OCI-LY3 (cell line): Measurements from ENCODE around the gene KANSL1.
"Not testable (repeated sequence)": the region's sequence is repeated elsewhere in the genome, so short reads cannot be mapped to it uniquely, and the experiment has no call there.

Experiments
- H2AFZ ChIP-seq: fragments of 200-600, 300-600 bp; shearing (Covaris generic); 2 replicates; pipeline ENCODE4 v1.6.0; 2014; ENCODE audit warnings: antibody characterized with exemption, low read depth, low read length
- H3K27ac ChIP-seq: fragments of 200-600, 300-600 bp; sonication (generic); 2 replicates; pipeline ENCODE4 v1.5.1; 2014; ENCODE audit warnings: mild to moderate bottlenecking, low read length, moderate library complexity, mixed read lengths
- H3K27me3 ChIP-seq: fragments of 200-600, 300-600 bp; sonication (generic); 2 replicates; pipeline ENCODE4 v1.6.1; 2014; ENCODE audit warnings: low read depth, low read length, mixed read lengths
- H3K36me3 ChIP-seq: fragments of 200-600, 300-600 bp; sonication (generic); replicated peaks from 2 replicates; pipeline ENCODE3; 2014; ENCODE audit warnings: low read depth, low read length, mixed read lengths
- H3K4me1 ChIP-seq: fragments of 300-600, 200-600 bp; sonication (generic); 2 replicates; pipeline ENCODE4 v1.6.1; 2014; ENCODE audit warnings: low read length, mixed read lengths
- H3K4me2 ChIP-seq: fragments of 200-600, 300-600 bp; sonication (generic); 2 replicates; pipeline ENCODE4 v1.6.1; 2014; ENCODE audit warnings: low read length, mixed read lengths
- H3K4me3 ChIP-seq: fragments of 300-600, 200-600 bp; sonication (generic); 2 replicates; pipeline ENCODE4 v1.5.1; 2014; ENCODE audit warnings: antibody characterized with exemption, mild to moderate bottlenecking, low read length, moderate library complexity
- H3K79me2 ChIP-seq: fragments of 300-600, 200-600 bp; shearing (Covaris generic); 2 replicates; pipeline ENCODE4 v1.6.1; 2014; ENCODE audit warnings: mild to moderate bottlenecking, low read length, mixed read lengths
- H3K9ac ChIP-seq: fragments of 300-600, 200-600 bp; shearing (Covaris generic); 2 replicates; pipeline ENCODE4 v1.6.0; 2014; ENCODE audit warnings: mild to moderate bottlenecking, low read length, moderate library complexity
- H3K9me3 ChIP-seq: fragments of 200-600, 300-600 bp; shearing (Covaris generic); 2 replicates; pipeline ENCODE4 v1.6.1; 2014; ENCODE audit warnings: low read length, mixed read lengths; ENCODE audit not compliant: insufficient read depth
- H4K20me1 ChIP-seq: fragments of 200-600, 300-600 bp; sonication (generic); 2 replicates; pipeline ENCODE4 v1.6.1; 2016; ENCODE audit warnings: low read length, mixed read lengths; ENCODE audit not compliant: insufficient read depth
- EZH2phosphoT487 ChIP-seq: fragments of 200-600 bp; shearing (Covaris generic); IDR thresholded peaks from 2 replicates; pipeline ENCODE4 v1.6.1; 2018; ENCODE audit warnings: antibody characterized with exemption, mixed run types, low read depth
- TF ChIP-seq, protein P1 (sequence below): fragments of 200-600, 300-600 bp; sonication (generic); IDR thresholded peaks from 2 replicates; pipeline ENCODE4 v1.5.1; 2014; ENCODE audit warnings: antibody characterized with exemption, low read length, low read depth

The KANSL1 gene

DNA sequence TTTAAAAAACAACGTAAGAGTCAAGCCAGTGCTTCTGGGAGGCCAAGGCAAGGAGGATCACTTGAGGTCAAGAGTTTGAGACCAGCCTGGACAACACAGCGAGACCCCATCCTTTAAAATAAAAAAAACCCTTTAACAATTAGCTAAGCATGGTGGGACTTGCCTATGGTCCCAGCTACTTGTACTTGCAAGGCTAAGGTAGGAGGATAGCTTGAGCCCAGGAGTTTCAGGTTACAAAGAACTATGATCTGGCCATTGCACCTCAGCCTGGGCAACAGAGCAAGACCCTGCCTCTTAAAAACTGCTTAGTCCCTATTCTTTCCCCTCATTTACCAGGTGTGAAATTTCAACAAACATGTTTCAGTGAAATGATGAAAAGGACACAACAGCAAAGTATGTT lies 104.6 kb downstream of the KANSL1 start:
- Histone ChIP-seq H3K27me3 (no peaks in the 10 kb centered on the region), H3K79me2 (peaks cover 55% of the 10 kb centered on the region), H3K4me3 (no peak overlapping the region), H3K36me3 (peaks cover 3% of the 10 kb centered on the region), H3K9ac (no peak overlapping the region), H3K9me3 (no peaks in the 10 kb centered on the region), H3K4me2 (no peak overlapping the region), H3K27ac (no peak overlapping the region), H2AFZ (no peak overlapping the region), H3K4me1 (no peaks in the 10 kb centered on the region), H4K20me1 (peaks cover 55% of the 10 kb centered on the region)
- no peak for TF ChIP-seq EZH2phosphoT487
- TF ChIP-seq, protein P1, sequence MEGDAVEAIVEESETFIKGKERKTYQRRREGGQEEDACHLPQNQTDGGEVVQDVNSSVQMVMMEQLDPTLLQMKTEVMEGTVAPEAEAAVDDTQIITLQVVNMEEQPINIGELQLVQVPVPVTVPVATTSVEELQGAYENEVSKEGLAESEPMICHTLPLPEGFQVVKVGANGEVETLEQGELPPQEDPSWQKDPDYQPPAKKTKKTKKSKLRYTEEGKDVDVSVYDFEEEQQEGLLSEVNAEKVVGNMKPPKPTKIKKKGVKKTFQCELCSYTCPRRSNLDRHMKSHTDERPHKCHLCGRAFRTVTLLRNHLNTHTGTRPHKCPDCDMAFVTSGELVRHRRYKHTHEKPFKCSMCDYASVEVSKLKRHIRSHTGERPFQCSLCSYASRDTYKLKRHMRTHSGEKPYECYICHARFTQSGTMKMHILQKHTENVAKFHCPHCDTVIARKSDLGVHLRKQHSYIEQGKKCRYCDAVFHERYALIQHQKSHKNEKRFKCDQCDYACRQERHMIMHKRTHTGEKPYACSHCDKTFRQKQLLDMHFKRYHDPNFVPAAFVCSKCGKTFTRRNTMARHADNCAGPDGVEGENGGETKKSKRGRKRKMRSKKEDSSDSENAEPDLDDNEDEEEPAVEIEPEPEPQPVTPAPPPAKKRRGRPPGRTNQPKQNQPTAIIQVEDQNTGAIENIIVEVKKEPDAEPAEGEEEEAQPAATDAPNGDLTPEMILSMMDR, result no peak

DNA sequence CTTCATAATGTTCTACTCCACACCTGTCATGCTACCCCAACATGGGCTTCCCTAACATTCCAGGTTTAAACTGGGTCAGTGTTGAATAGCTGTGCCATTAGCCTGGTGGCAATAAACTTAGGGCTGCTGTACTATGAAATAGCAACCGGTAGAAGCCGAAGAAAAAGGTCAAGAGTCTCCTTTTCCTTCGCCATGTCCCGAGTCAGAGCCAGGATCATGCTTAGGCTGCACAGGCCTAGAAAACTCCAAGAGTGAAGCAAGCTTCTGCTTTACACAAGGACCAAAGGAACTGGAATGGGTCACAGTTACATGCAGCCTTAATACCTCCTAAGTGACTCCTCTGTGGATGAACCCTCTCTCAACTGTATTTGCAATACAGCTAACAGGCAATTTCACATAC lies 105.4 kb downstream of the KANSL1 start:
- not testable (repeated sequence) for H3K9ac ChIP-seq, H2AFZ ChIP-seq, H3K9me3 ChIP-seq, H3K4me3 ChIP-seq, H3K27ac ChIP-seq, H3K4me2 ChIP-seq, H3K27me3 ChIP-seq, H3K36me3 ChIP-seq, H3K4me1 ChIP-seq
- Histone ChIP-seq H3K79me2 (peaks cover 58% of the 10 kb centered on the region), H4K20me1 (peaks cover 62% of the 10 kb centered on the region)

DNA sequence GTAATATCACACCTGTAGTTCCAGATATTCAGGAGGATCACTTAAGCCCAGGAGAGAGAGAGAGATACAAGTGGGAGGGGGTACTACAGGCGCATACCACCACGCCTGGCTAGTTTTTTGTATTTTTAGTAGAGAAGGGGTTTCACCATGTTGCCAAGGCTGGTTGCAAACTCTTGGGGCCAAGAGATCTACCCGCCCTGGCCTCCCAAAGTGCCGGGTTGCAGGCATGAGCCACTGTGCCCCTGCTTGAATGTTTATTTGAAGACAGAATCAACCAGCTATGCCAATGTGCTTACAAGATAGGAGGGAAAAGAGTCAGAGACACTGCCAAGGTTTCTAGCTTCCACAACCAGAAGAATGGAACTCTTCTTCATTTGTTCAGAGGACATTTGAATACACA lies 106.4 kb downstream of the KANSL1 start:
- H3K27me3 ChIP-seq, result no peaks in the 10 kb centered on the region
- TF ChIP-seq, protein P1, result no peak
- no peak for TF ChIP-seq EZH2phosphoT487
- peaks cover 65% of the 10 kb centered on the region for H4K20me1 ChIP-seq
- H3K4me2 ChIP-seq, result no peak overlapping the region
- no peak overlapping the region for H2AFZ ChIP-seq
- peaks cover 57% of the 10 kb centered on the region for H3K79me2 ChIP-seq
- no peak overlapping the region for H3K9ac ChIP-seq
- H3K4me1 ChIP-seq, result no peaks in the 10 kb centered on the region
- no peak overlapping the region for H3K4me3 ChIP-seq
- peaks cover 3% of the 10 kb centered on the region for H3K36me3 ChIP-seq
- no peak overlapping the region for H3K27ac ChIP-seq
- no peaks in the 10 kb centered on the region for H3K9me3 ChIP-seq

DNA sequence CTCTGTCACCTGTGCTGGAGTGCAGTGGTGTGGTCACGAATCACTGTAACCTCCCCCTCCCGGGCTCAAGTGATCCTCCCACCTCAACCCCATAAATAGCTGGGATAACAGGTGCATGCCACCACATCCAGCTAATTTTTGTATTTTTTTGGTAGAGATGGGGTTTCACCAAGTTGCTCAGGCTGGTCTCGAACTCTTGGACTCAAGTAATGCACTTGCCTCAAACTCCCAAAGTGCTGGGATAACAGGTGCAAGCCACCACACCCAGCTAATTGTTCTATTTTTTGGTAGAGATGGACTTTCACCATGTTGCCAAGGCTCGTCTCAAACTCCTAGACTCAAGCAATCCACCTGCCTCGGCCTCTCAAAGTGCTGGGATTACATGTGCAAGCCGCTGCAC lies 107.7 kb downstream of the KANSL1 start:
- no peak overlapping the region for H3K9ac ChIP-seq
- H3K4me1 ChIP-seq, result no peaks in the 10 kb centered on the region
- H3K9me3 ChIP-seq, result no peaks in the 10 kb centered on the region
- peaks cover 64% of the 10 kb centered on the region for H4K20me1 ChIP-seq
- H3K79me2 ChIP-seq, result peaks cover 57% of the 10 kb centered on the region
- no peak overlapping the region for H3K27ac ChIP-seq
- H3K4me2 ChIP-seq, result no peak overlapping the region
- peaks cover 3% of the 10 kb centered on the region for H3K36me3 ChIP-seq
- no peak overlapping the region for H2AFZ ChIP-seq
- no peak overlapping the region for H3K4me3 ChIP-seq
- no peaks in the 10 kb centered on the region for H3K27me3 ChIP-seq
- TF ChIP-seq, protein P1, result no peak

DNA sequence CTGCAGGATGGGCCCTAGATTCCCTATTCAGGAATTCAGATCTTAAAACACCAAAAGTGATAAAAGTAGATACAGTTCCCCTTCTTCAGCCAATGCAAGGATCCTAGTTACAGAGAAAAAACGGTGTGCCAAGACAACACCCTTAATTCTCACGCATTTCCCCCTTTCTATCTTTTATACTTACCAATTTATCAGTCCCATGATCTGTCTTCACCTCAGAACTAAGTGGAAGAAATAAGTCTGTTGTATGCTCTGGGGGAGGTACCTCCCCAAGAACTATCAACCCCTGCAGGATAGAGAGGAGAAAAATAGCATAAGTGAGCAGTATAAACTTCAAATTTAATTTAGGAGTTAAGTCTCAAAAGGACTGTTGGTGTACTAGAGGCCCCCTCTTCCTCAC lies 111.0 kb downstream of the KANSL1 start:
- no peak overlapping the region for H3K4me3 ChIP-seq
- no peaks in the 10 kb centered on the region for H3K9me3 ChIP-seq
- H3K79me2 ChIP-seq, result peaks cover 37% of the 10 kb centered on the region
- peaks cover 8% of the 10 kb centered on the region for H3K36me3 ChIP-seq
- H3K27me3 ChIP-seq, result no peaks in the 10 kb centered on the region
- no peak overlapping the region for H3K4me2 ChIP-seq
- TF ChIP-seq EZH2phosphoT487, result no peak
- TF ChIP-seq, protein P1, result no peak
- H2AFZ ChIP-seq, result no peak overlapping the region
- H3K27ac ChIP-seq, result no peak overlapping the region
- H3K4me1 ChIP-seq, result no peaks in the 10 kb centered on the region
- H4K20me1 ChIP-seq, result peaks cover 38% of the 10 kb centered on the region
- no peak overlapping the region for H3K9ac ChIP-seq
